Keratinocyte (primary cell): ENCODE results near the gene SMCO3. TPM values are rescaled to one million over a fixed set of nuclear protein-coding genes. Genes with fewer than 3 reads are reported as not detected.
A peak's percentile ranks its signal among the peaks of the same experiment; 100 is the strongest.

Experiments used
- DNase-seq: peaks from one replicate; pipeline ENCODE4 v3.0.0-alpha.2; 2011; ENCODE audit warnings: low read depth, missing footprints, low spot score
- FAIRE-seq: peaks from 2 replicates; lab custom pipeline; 2011; peaks lifted over from hg19 to GRCh38; lab: Jason Lieb, UNC
- H2AFZ ChIP-seq: 2 replicates; pipeline ENCODE4 v1.6.0; 2012; ENCODE audit warnings: low read length, control low read depth, inconsistent platforms; ENCODE audit not compliant: control insufficient read depth
- H3K27ac ChIP-seq: 2 replicates; pipeline ENCODE4 v1.5.1; 2011; ENCODE audit warnings: low read length; ENCODE audit not compliant: control insufficient read depth, insufficient read depth
- H3K27me3 ChIP-seq: 3 replicates; pipeline ENCODE4 v1.6.0; 2011; ENCODE audit warnings: low read length; ENCODE audit not compliant: control insufficient read depth, insufficient read depth; ENCODE audit errors: extremely low read depth
- H3K36me3 ChIP-seq, 2 experiments: 2 replicates in 1 of 2; 3 replicates in 1 of 2; pipeline ENCODE4 v1.5.1; 2011; ENCODE audit warnings: low read length in 2 of 2, mild to moderate bottlenecking in 1 of 2; ENCODE audit not compliant: control insufficient read depth in 2 of 2, insufficient read depth in 2 of 2; ENCODE audit errors: extremely low read depth in 1 of 2
- H3K4me1 ChIP-seq: 3 replicates; pipeline ENCODE4 v1.5.1; 2011; ENCODE audit warnings: low read length; ENCODE audit not compliant: control insufficient read depth, insufficient read depth; ENCODE audit errors: extremely low read depth
- H3K4me2 ChIP-seq: 3 replicates; pipeline ENCODE4 v1.6.0; 2011; ENCODE audit warnings: low read depth, low read length; ENCODE audit not compliant: control insufficient read depth, insufficient read depth; ENCODE audit errors: extremely low read depth
- H3K4me3 ChIP-seq, 3 experiments: fragments of 200-600 bp in 1 of 3; sonication (generic) in 1 of 3; 2 replicates in 2 of 3; 3 replicates in 1 of 3; pipeline ENCODE4 v1.5.1; 2011 to 2016; ENCODE audit warnings: low read length in 3 of 3, mild to moderate bottlenecking in 3 of 3, control low read depth in 2 of 3, inconsistent platforms in 1 of 3, low read depth in 1 of 3, mixed read lengths in 1 of 3, mixed run types in 1 of 3, moderate library complexity in 1 of 3; ENCODE audit not compliant: control insufficient read depth in 2 of 3, insufficient read depth in 2 of 3; ENCODE audit errors: extremely low read depth in 1 of 3
- H3K79me2 ChIP-seq: 2 replicates; pipeline ENCODE4 v1.6.0; 2012; ENCODE audit warnings: low read length; ENCODE audit not compliant: control insufficient read depth, insufficient read depth
- H3K9ac ChIP-seq: 3 replicates; pipeline ENCODE4 v1.6.0; 2011; ENCODE audit warnings: low read length; ENCODE audit not compliant: control insufficient read depth, insufficient read depth; ENCODE audit errors: extremely low read depth
- H3K9me1 ChIP-seq: 3 replicates; pipeline ENCODE4 v1.6.0; 2011; ENCODE audit warnings: low read length; ENCODE audit not compliant: control insufficient read depth, insufficient read depth; ENCODE audit errors: extremely low read depth
- H3K9me3 ChIP-seq: 2 replicates; pipeline ENCODE4 v1.5.1; 2012; ENCODE audit warnings: low read depth, low read length; ENCODE audit not compliant: control insufficient read depth
- H4K20me1 ChIP-seq: 3 replicates; pipeline ENCODE4 v1.6.0; 2011; ENCODE audit warnings: low read length; ENCODE audit not compliant: control insufficient read depth, insufficient read depth; ENCODE audit errors: extremely low read depth
- EZH2 ChIP-seq: IDR thresholded peaks from one replicate; pipeline ENCODE4 v1.6.1; 2012; ENCODE audit warnings: inconsistent platforms, mild to moderate bottlenecking, low read length, moderate library complexity
- dilution Hi-C: fragments of 300-500 bp; cut with MboI; formaldehyde crosslinking; loops from one replicate; pipeline ENCODE4 v1.7.0; 2020; ENCODE audit warnings: low sequenced_read_pairs; ENCODE audit not compliant: extremely low pct_ligation_motif_present
- polyA plus RNA-seq, 5 experiments: library from polyadenylated mRNA; depleted of rRNA in 3 of 5; stranded (reverse) in 3 of 5; stranded (forward) in 1 of 5; unstranded in 1 of 5; fragments of >200 nt; gene quantifications; 1 replicate in 1 of 5; 2 replicates in 3 of 5; 3 replicates in 1 of 5; pipeline versions ENCODE4 v1.2.1 to v1.2.3, GENCODE V29; 2011 to 2012; ENCODE audit warnings: missing spikeins in 2 of 5, low read depth in 1 of 5, low replicate concordance in 1 of 5
- TF ChIP-seq, protein P1 (sequence below), 3 experiments: IDR thresholded peaks in 1 of 3; conservative IDR thresholded peaks in 1 of 3; optimal IDR thresholded peaks in 1 of 3; 2 replicates in 2 of 3; 3 replicates in 1 of 3; pipeline versions ENCODE3 to v1.5.1; 2011; ENCODE audit warnings: low read length in 3 of 3, mild to moderate bottlenecking in 3 of 3, moderate library complexity in 2 of 3, control low read depth in 1 of 3, inconsistent platforms in 1 of 3; ENCODE audit not compliant: insufficient read depth in 2 of 3; ENCODE audit errors: extremely low read depth in 1 of 3

The SMCO3 gene
- polyA plus RNA-seq, 1 donor (not counting 4 experiments of a cell fraction or from before 2014, with no cell fraction given), result not detected

DNA sequence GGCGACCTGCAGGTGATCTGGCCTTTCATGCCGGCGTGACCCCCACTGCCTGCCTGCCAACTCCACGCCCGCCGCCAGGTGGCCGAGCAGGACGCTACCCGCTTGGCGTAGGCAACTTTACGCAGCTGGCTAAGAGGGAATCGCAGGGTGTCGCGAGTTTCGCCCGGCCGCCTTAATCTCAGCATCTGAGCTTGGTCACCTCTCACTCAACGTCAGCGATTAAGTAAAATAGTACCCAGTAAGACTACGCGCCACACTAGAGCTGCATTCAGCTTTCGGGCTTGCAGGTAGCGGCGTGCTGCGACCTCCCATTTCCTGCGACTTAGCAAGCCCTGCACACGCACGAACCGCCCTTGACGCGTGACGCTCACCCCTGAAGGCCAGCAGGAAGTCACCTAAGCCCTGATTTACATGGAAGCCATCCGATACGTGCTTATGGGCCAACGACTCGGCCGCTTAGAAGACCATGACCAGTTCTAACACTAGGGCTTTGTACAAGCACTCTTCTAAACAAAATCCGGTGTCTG, 44.0 kb downstream of the SMCO3 start:
- Histone ChIP-seq H3K36me3 (no peaks in the 10 kb centered on the region), H3K4me3 (peak overlapping the region; percentile 56 to 90 (median 80)), H3K27ac (peak overlapping the region; percentile 92), H3K4me2 (peak overlapping the region; percentile 92), H3K9ac (peak overlapping the region; percentile 90), H2AFZ (peak overlapping the region; percentile 80), H3K27me3 (no peaks in the 10 kb centered on the region), H4K20me1 (no peaks in the 10 kb centered on the region), H3K9me3 (no peaks in the 10 kb centered on the region), H3K9me1 (no peaks in the 10 kb centered on the region), H3K4me1 (peaks cover 13% of the 10 kb centered on the region), H3K79me2 (peaks cover 10% of the 10 kb centered on the region)
- no peak for DNase-seq
- dilution Hi-C loops, result no loop called here
- peak; percentile 62 for FAIRE-seq
- TF ChIP-seq EZH2, result no peak
- TF ChIP-seq, protein P1, sequence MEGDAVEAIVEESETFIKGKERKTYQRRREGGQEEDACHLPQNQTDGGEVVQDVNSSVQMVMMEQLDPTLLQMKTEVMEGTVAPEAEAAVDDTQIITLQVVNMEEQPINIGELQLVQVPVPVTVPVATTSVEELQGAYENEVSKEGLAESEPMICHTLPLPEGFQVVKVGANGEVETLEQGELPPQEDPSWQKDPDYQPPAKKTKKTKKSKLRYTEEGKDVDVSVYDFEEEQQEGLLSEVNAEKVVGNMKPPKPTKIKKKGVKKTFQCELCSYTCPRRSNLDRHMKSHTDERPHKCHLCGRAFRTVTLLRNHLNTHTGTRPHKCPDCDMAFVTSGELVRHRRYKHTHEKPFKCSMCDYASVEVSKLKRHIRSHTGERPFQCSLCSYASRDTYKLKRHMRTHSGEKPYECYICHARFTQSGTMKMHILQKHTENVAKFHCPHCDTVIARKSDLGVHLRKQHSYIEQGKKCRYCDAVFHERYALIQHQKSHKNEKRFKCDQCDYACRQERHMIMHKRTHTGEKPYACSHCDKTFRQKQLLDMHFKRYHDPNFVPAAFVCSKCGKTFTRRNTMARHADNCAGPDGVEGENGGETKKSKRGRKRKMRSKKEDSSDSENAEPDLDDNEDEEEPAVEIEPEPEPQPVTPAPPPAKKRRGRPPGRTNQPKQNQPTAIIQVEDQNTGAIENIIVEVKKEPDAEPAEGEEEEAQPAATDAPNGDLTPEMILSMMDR (optimal IDR thresholded peaks at IDR 0.05 in 1 of 3, IDR thresholded peaks at IDR 0.05 in 1 of 3, conservative IDR thresholded peaks at IDR 0.05 in 1 of 3; ENCODE audit: extremely low read depth in 1 of 3, insufficient read depth in 2 of 3, low read length in 3 of 3), result peak; percentile 84 to 91 (median 90)

DNA sequence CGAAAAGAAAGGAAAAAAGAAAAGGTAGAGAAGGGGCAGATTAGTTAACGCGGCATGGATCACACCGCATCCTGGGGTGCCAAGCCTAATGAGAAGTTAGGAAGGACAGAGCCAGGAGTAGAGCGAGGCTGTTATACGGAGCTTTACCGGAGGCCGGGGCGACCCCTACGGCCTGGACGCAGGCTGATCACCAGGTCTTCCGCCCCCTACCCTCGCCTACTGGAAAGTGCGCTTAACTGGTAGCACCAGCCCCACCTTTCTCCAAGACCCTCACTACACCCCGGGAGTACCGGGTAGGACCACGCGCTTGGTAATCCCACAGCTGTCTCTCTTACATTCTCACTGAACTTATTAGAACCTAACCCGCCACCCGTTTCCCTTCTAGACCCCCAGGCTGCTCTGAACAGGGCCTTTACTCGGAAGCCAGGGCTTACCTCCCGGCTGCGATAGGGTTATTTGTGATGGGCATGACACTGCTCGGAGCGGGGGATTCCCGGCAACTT, 44.5 kb downstream of the SMCO3 start:
- FAIRE-seq, result no peak
- Histone ChIP-seq H2AFZ (peak overlapping the region; percentile 70), H3K9me3 (no peaks in the 10 kb centered on the region), H3K4me3 (peak overlapping the region; percentile 56 to 90 (median 80)), H3K4me1 (peaks cover 13% of the 10 kb centered on the region), H3K4me2 (peak overlapping the region; percentile 92), H3K9ac (peak overlapping the region; percentile 90), H3K79me2 (peaks cover 5% of the 10 kb centered on the region), H4K20me1 (no peaks in the 10 kb centered on the region), H3K9me1 (no peaks in the 10 kb centered on the region), H3K27me3 (no peaks in the 10 kb centered on the region), H3K27ac (peak overlapping the region; percentile 92), H3K36me3 (no peaks in the 10 kb centered on the region)
- dilution Hi-C loops, result no loop called here
- no peak for TF ChIP-seq EZH2
- TF ChIP-seq, protein P1 (optimal IDR thresholded peaks at IDR 0.05 in 1 of 3, IDR thresholded peaks at IDR 0.05 in 1 of 3, conservative IDR thresholded peaks at IDR 0.05 in 1 of 3; ENCODE audit: extremely low read depth in 1 of 3, insufficient read depth in 2 of 3, low read length in 3 of 3), result peak in 1 of 3 experiments; percentile 45
- no peak for DNase-seq
